ENCODE data around the gene ATP1A1. TPM values are rescaled to one million over a fixed set of nuclear protein-coding genes. Genes with fewer than 3 reads are reported as not detected.

ATP1A1 gene
- total and polyA plus RNA-seq, 9 of the 15 experiments (the other 6 are each of a cell fraction or from before 2014, with no cell fraction given) = 99.3 to 513 (median 234) TPM

DNA sequence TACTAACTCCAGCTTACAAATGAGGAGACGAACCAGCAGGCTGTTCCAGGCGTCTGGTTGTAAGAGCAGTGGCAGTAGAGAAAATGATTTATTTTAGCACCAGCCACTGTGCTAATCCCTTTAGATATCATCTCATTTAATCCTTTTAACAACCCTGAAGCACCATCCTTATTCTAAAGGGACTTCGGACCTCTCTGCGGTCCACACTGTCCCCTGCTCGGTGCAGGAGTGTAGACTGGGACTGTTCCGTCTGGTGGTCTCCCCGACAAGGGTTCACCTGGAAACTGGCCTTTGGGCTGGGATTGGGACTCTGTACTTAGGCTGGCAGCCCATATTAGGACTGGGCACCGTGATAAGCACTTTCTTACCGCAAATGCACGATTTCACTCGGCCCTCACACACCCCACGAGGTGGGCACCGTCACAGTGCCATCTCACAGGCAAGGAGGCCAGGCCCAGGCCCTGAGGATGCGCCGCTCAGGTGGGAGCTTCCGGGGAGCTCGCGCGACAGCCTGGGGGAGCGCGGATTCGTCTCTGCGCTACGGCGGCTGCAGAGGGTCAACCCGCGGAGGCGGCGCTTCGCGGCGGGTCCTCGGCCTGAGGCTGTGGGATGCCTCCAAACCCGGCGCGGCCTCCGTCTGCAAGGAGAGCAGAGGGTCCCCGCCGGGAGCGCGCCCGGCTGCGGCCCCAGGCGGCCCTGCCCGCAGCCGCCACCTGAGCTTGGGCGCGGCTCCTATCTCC is 45.2 kb downstream of the ATP1A1 start (continued):
- TF ChIP-seq ZNF197 (CRISPR knock-in tag; IDR thresholded peaks at IDR 0.05; ENCODE audit: low read depth) (no peak), HNRNPH1 (optimal IDR thresholded peaks at IDR 0.05; ENCODE audit: low read depth, low read length) (no peak), E2F8 (IDR thresholded peaks at IDR 0.05; ENCODE audit: low read depth, partially characterized antibody) (no peak), ZNF551 (CRISPR knock-in tag; IDR thresholded peaks at IDR 0.05) (no peak), DPF2 (IDR thresholded peaks at IDR 0.05) (no peak), ZNF408 (CRISPR knock-in tag; IDR thresholded peaks at IDR 0.05; ENCODE audit: low read depth) (no peak), ZNF324 (CRISPR knock-in tag; IDR thresholded peaks at IDR 0.05) (no peak), MXD1 (CRISPR knock-in tag; IDR thresholded peaks at IDR 0.05; ENCODE audit: borderline replicate concordance, poor library complexity, severe bottlenecking) (no peak), MTF1 (CRISPR knock-in tag; IDR thresholded peaks at IDR 0.05; ENCODE audit: borderline replicate concordance) (no peak), ARNT (IDR thresholded peaks at IDR 0.05) (no peak), NFATC3 (IDR thresholded peaks at IDR 0.05) (no peak), SIRT6 (IDR thresholded peaks at IDR 0.05; ENCODE audit: low read depth, low read length) (no peak), ZSCAN29 (IDR thresholded peaks at IDR 0.05) (no peak), MTA1 (IDR thresholded peaks at IDR 0.05; ENCODE audit: borderline replicate concordance) (no peak), JUND (IDR thresholded peaks at IDR 0.05; ENCODE audit: borderline replicate concordance, low read depth, low read length) (peak; percentile 25), JUND (tag; IDR thresholded peaks at IDR 0.05; ENCODE audit: borderline replicate concordance, low read depth, low read length) (no peak; the same call in 2 of the 3 replicates), SMAD2 (IDR thresholded peaks at IDR 0.05; ENCODE audit: low read depth, low read length) (no peak), PHB2 (IDR thresholded peaks at IDR 0.05; ENCODE audit: low read depth) (no peak), FOXP1 (CRISPR knock-in tag; IDR thresholded peaks at IDR 0.05) (no peak), ZFP91 (CRISPR knock-in tag; IDR thresholded peaks at IDR 0.05) (no peak), ZBTB5 (IDR thresholded peaks at IDR 0.05) (no peak), RFX5 (IDR thresholded peaks at IDR 0.05; ENCODE audit: low read depth, low read length) (no peak), C11orf30 (IDR thresholded peaks at IDR 0.05; ENCODE audit: low read depth) (peak; percentile 65)
